ENCODE measurements around the gene PWWP2B.

Gene PWWP2B

GRCh38 chr10:132427006-132427771 lies 30.2 kb downstream of the PWWP2B start:
- Histone ChIP-seq H3K27ac (no peak overlapping the region), H3K27me3 (no peaks in the 10 kb centered on the region), H4K20me1 (peaks cover 0 to 6% (median 0%) of the 10 kb centered on the region in 11 experiments; a peak in 3 of 22 replicates), H3K4me3 (no peak overlapping the region), H3K4me2 (no peak overlapping the region), H3K36me3 (no peaks in the 10 kb centered on the region), H3K9ac (no peak overlapping the region), H3K4me1 (peaks cover 31 to 70% (median 55%) of the 10 kb centered on the region in 10 experiments), H3K9me3 (replicated peaks in 1 of 11) (no peaks in the 10 kb centered on the region)
- no peak for TF ChIP-seq Cebpa-rat (IDR thresholded peaks at IDR 0.05)

- H3K4me2 ChIP-seq = no peak overlapping the region
- no peaks in the 10 kb centered on the region for H3K9me3 ChIP-seq (replicated peaks in 1 of 11)
- H3K4me3 ChIP-seq = no peak overlapping the region
- H3K27me3 ChIP-seq = no peaks in the 10 kb centered on the region
- H3K9ac ChIP-seq = no peak overlapping the region
- TF ChIP-seq Cebpa-rat (IDR thresholded peaks at IDR 0.05) = no peak
- H3K27ac ChIP-seq = no peak overlapping the region
- no peaks in the 10 kb centered on the region for H4K20me1 ChIP-seq
- no peaks in the 10 kb centered on the region for H3K36me3 ChIP-seq
- H3K4me1 ChIP-seq = peaks cover 23 to 70% (median 55%) of the 10 kb centered on the region in 10 experiments
Measured at GRCh38 chr10:132427939-132428367, 31.0 kb downstream of the PWWP2B start.

- Histone ChIP-seq H3K36me3 (no peaks in the 10 kb centered on the region), H4K20me1 (no peaks in the 10 kb centered on the region), H3K9me3 (replicated peaks in 1 of 11) (no peaks in the 10 kb centered on the region), H3K4me1 (peaks cover 17 to 70% (median 55%) of the 10 kb centered on the region in 10 experiments), H3K4me3 (no peak overlapping the region), H3K9ac (no peak overlapping the region), H3K27ac (no peak overlapping the region), H3K4me2 (0 out of 22 replicates have a peak overlapping the region, but pooled peaks of 2 of the 11 experiments have one; percentile 55 to 74), H3K27me3 (no peaks in the 10 kb centered on the region)
- no peak for TF ChIP-seq Cebpa-rat (IDR thresholded peaks at IDR 0.05)
Measured at GRCh38 chr10:132428486-132428995, 31.5 kb downstream of the PWWP2B start.

- Histone ChIP-seq H3K27ac (peak overlapping the region in 4 of 11 experiments; percentile 11 to 16 (median 14); a peak in 2 of 22 replicates), H3K4me2 (peak overlapping the region; percentile 25 to 74 (median 55); a peak in 19 of 22 replicates), H3K36me3 (no peaks in the 10 kb centered on the region), H3K4me3 (no peak overlapping the region), H4K20me1 (no peaks in the 10 kb centered on the region), H3K4me1 (peaks cover 19 to 70% (median 55%) of the 10 kb centered on the region in 10 experiments), H3K9ac (peak overlapping the region in 3 of 11 experiments; percentile 11 to 55 (median 27); a peak in 3 of 22 replicates), H3K27me3 (no peaks in the 10 kb centered on the region), H3K9me3 (replicated peaks in 1 of 11) (no peaks in the 10 kb centered on the region)
- no peak for TF ChIP-seq Cebpa-rat (IDR thresholded peaks at IDR 0.05)
Measured at GRCh38 chr10:132429281-132430230, 32.6 kb downstream of the PWWP2B start.

GRCh38 chr10:132430231-132430743 lies 33.3 kb downstream of the PWWP2B start:
- no peak for TF ChIP-seq Cebpa-rat (IDR thresholded peaks at IDR 0.05)
- H3K4me1 ChIP-seq = peaks cover 20 to 62% (median 54%) of the 10 kb centered on the region in 10 experiments
- H3K9me3 ChIP-seq (replicated peaks in 1 of 11) = no peaks in the 10 kb centered on the region
- H4K20me1 ChIP-seq = no peaks in the 10 kb centered on the region
- no peaks in the 10 kb centered on the region for H3K36me3 ChIP-seq
- no peak overlapping the region for H3K4me3 ChIP-seq
- H3K27me3 ChIP-seq = no peaks in the 10 kb centered on the region
- H3K4me2 ChIP-seq = peak overlapping the region in 8 of 11 experiments; percentile 41 to 74 (median 62); a peak in 14 of 22 replicates
- no peak overlapping the region for H3K27ac ChIP-seq
- H3K9ac ChIP-seq = no peak overlapping the region; a peak in 1 of 22 replicates

GRCh38 chr10:132430861-132431271 lies 33.9 kb downstream of the PWWP2B start:
- no peak for TF ChIP-seq Cebpa-rat (IDR thresholded peaks at IDR 0.05)
- H3K36me3 ChIP-seq = no peaks in the 10 kb centered on the region
- H3K4me2 ChIP-seq = peak overlapping the region in 2 of 11 experiments; percentile 10 to 30; a peak in 1 of 22 replicates
- H3K27me3 ChIP-seq = no peaks in the 10 kb centered on the region
- H3K27ac ChIP-seq = no peak overlapping the region
- H3K9ac ChIP-seq = peak overlapping the region in 2 of 11 experiments; percentile 9 to 15; a peak in 1 of 22 replicates
- no peaks in the 10 kb centered on the region for H4K20me1 ChIP-seq
- peaks cover 20 to 60% (median 55%) of the 10 kb centered on the region in 10 experiments for H3K4me1 ChIP-seq
- no peak overlapping the region for H3K4me3 ChIP-seq
- no peaks in the 10 kb centered on the region for H3K9me3 ChIP-seq (replicated peaks in 1 of 11)

GRCh38 chr10:132431537-132432175 lies 34.7 kb downstream of the PWWP2B start:
- no peaks in the 10 kb centered on the region for H3K27me3 ChIP-seq
- no peaks in the 10 kb centered on the region for H3K9me3 ChIP-seq (replicated peaks in 1 of 11)
- no peak overlapping the region for H3K27ac ChIP-seq
- H3K4me3 ChIP-seq = no peak overlapping the region
- peak overlapping the region in 8 of 11 experiments; percentile 20 to 68 (median 45); a peak in 13 of 22 replicates for H3K4me2 ChIP-seq
- H4K20me1 ChIP-seq = no peaks in the 10 kb centered on the region
- TF ChIP-seq Cebpa-rat (IDR thresholded peaks at IDR 0.05) = no peak
- H3K4me1 ChIP-seq = peaks cover 20 to 68% (median 60%) of the 10 kb centered on the region in 10 experiments
- peak overlapping the region in 3 of 11 experiments; percentile 9 to 35 (median 11); a peak in 1 of 22 replicates for H3K9ac ChIP-seq
- H3K36me3 ChIP-seq = no peaks in the 10 kb centered on the region

- no peak overlapping the region for H3K4me3 ChIP-seq
Measured at GRCh38 chr10:132432176-132432540, 35.2 kb downstream of the PWWP2B start.

More at GRCh38 chr10:132432176-132432540, 35.2 kb downstream of the PWWP2B start:
- Histone ChIP-seq H3K9ac (peak overlapping the region in 1 of 11 experiments; percentile 35; a peak in 1 of 22 replicates), H3K27me3 (no peaks in the 10 kb centered on the region), H3K9me3 (replicated peaks in 1 of 11) (no peaks in the 10 kb centered on the region), H4K20me1 (no peaks in the 10 kb centered on the region), H3K4me1 (peaks cover 23 to 73% (median 65%) of the 10 kb centered on the region in 10 experiments), H3K27ac (no peak overlapping the region), H3K36me3 (no peaks in the 10 kb centered on the region), H3K4me2 (peak overlapping the region in 8 of 11 experiments; percentile 20 to 68 (median 45); a peak in 14 of 22 replicates)
- no peak for TF ChIP-seq Cebpa-rat (IDR thresholded peaks at IDR 0.05)
